Measurements from ENCODE around the gene MAN1A2. TPM values are rescaled to one million over a fixed set of nuclear protein-coding genes. Genes with fewer than 3 reads are reported as not detected.

The MAN1A2 gene
- total RNA-seq, 1 experiment from 2014 or later: 28.7 TPM

GRCh38 chr1:117320515-117320914, 46.7 kb upstream of the MAN1A2 start:
- Histone ChIP-seq H3K27ac (ENCODE audit: low read length) (no peak overlapping the region), H3K4me1 (ENCODE audit: control insufficient read depth, insufficient read depth, low read length) (no peaks in the 10 kb centered on the region), H3K4me3 (ENCODE audit: low read depth in 2 of 2, low read length in 2 of 2) (no peak overlapping the region), H3K9me3 (ENCODE audit: control insufficient read depth, insufficient read depth, low read depth, low read length) (no peaks in the 10 kb centered on the region), H3K27me3 (ENCODE audit: control insufficient read depth, insufficient read depth, low read length) (peaks cover 5% of the 10 kb centered on the region; the same call in 1 of the 2 replicates), H3K36me3 (ENCODE audit: control insufficient read depth, insufficient read depth, low read length) (no peaks in the 10 kb centered on the region)
- DNase-seq (ENCODE audit: low read depth, low spot score): no peak
- BruUV-seq (replicated peaks): no TSS peak
- ChIA-PET POLR2A (no interaction called here), CTCF (no interaction called here)
- in situ Hi-C loops (cut with HindIII; ENCODE audit: low pct_unique_long_range_greater_than_20kb, low sequenced_read_pairs): no loop called here
- intact Hi-C loops (cut with micrococcal nuclease; ENCODE audit: unreplicated experiment): no loop called here
- ATAC-seq: no peak
- no peak for TF ChIP-seq SIN3A (IDR thresholded peaks at IDR 0.05; ENCODE audit: borderline replicate concordance, insufficient read depth, low read depth, low read length)
- TF ChIP-seq POLR2AphosphoS5 (IDR thresholded peaks at IDR 0.05; ENCODE audit: low read depth, low read length): no peak

GRCh38 chr1:117321680-117322609, 45.3 kb upstream of the MAN1A2 start:
- ATAC-seq: no peak
- H3K27ac ChIP-seq (ENCODE audit: low read length): no peak overlapping the region
- in situ Hi-C loops (cut with HindIII; ENCODE audit: low pct_unique_long_range_greater_than_20kb, low sequenced_read_pairs): no loop called here

More at GRCh38 chr1:117321680-117322609, 45.3 kb upstream of the MAN1A2 start:
- H3K4me1 ChIP-seq (ENCODE audit: control insufficient read depth, insufficient read depth, low read length): no peaks in the 10 kb centered on the region
- POLR2A ChIA-PET: no interaction called here
- DNase-seq (ENCODE audit: low read depth, low spot score): no peak
- H3K36me3 ChIP-seq (ENCODE audit: control insufficient read depth, insufficient read depth, low read length): no peaks in the 10 kb centered on the region
- peaks cover 5% of the 10 kb centered on the region; the same call in 1 of the 2 replicates for H3K27me3 ChIP-seq (ENCODE audit: control insufficient read depth, insufficient read depth, low read length)
- CTCF ChIA-PET: no interaction called here
- BruUV-seq (replicated peaks): no TSS peak
- intact Hi-C loops (cut with micrococcal nuclease; ENCODE audit: unreplicated experiment): no loop called here
- no peaks in the 10 kb centered on the region for H3K9me3 ChIP-seq (ENCODE audit: control insufficient read depth, insufficient read depth, low read depth, low read length)
- TF ChIP-seq SIN3A (IDR thresholded peaks at IDR 0.05; ENCODE audit: borderline replicate concordance, insufficient read depth, low read depth, low read length) (no peak), CTCF (IDR thresholded peaks at IDR 0.05) (no peak), REST (IDR thresholded peaks at IDR 0.05; ENCODE audit: insufficient read depth in 1 of 2, low read depth in 2 of 2, low read length in 1 of 2) (no peak), POLR2AphosphoS5 (IDR thresholded peaks at IDR 0.05; ENCODE audit: low read depth, low read length) (no peak), TCF7L2 (IDR thresholded peaks at IDR 0.05; ENCODE audit: low read depth, low read length) (no peak)
- H3K4me3 ChIP-seq (ENCODE audit: low read depth in 2 of 2, low read length in 2 of 2): no peak overlapping the region

Data from Panc1 (cell line).